ENCODE measurements around the gene JADE2.
"Not testable (repeated sequence)": the region's sequence is repeated elsewhere in the genome, so short reads cannot be mapped to it uniquely, and the experiment has no call there.

JADE2 gene

GRCh38 chr5:134524826-134525682 lies at the start of gene JADE2:
JADE2 (plus strand) TSS chr5:134525670; CDS start chr5:134535858, 10,188 bp downstream.
- DNase-seq (ENCODE audit: low read depth in 1 of 2, low spot score in 1 of 2), result peak; percentile 74 to 78
- TF ChIP-seq JUND (IDR thresholded peaks at IDR 0.05; ENCODE audit: low read depth), result no peak
- in situ Hi-C loops (cut with HindIII; ENCODE audit: low pct_unique_long_range_greater_than_20kb, low sequenced_read_pairs), result no loop called here

DNA sequence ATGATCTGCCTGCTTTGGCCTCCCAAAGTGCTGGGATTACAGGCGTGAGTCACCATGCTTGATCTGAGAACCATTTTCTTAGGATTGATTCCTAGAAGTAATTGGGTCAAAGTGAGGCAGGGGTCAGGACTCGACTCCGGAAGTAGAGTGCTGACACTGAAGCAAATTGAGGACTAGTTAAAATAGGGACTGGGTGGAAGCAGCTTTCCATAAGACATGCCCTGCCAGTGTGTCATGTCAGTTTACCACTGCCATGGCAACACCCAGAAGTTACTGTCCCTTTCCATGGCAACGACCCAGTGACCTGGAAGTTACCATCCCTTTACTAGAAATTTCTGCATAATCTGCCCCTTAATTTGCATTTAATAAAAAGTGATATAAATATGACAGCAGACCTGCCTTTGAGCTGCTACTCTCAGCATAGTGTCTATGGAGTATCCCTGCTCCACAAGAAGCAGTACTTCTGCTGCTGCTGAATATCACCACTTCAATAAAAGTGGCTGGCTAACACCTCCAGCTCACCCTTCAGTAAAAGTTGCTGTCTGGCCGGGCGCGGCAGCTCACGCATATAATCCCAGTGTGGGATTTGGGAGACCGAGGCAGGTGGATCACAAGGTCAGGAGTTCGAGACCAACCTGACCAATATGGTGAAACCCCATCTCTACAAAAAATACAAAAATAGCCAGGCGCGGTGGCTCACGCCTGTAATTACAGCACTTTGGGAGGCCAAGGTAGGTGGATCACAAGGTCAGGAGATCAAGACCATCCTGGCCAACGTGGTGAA lies 47.8 kb upstream of the JADE2 start:
- no peak for TF ChIP-seq JUND (IDR thresholded peaks at IDR 0.05; ENCODE audit: low read depth)
- in situ Hi-C loops (cut with HindIII; ENCODE audit: low pct_unique_long_range_greater_than_20kb, low sequenced_read_pairs), result no loop called here
- DNase-seq (ENCODE audit: low read depth in 1 of 2, low spot score in 1 of 2), result peak in 1 of 2 experiments; percentile 43

DNA sequence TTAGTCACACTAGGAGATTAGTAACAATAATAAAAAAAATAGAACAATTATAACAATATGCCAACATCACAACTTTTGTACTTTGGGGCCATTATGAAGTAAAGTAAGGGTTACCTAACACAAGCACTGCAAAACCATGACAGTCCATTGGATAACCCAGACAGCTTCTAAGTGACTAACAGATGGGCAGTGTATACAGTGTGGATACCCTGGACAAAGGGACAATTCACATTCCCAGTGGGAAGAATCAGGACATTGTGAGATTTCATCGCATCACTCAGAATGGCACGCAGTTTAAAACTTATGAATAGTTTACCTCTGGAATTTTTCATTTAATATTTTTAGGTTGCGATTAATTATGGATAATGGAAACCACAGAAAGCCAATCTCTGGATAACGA lies 45.6 kb upstream of the JADE2 start:
- in situ Hi-C loops (cut with HindIII; ENCODE audit: low pct_unique_long_range_greater_than_20kb, low sequenced_read_pairs), result no loop called here
- DNase-seq (ENCODE audit: low read depth in 1 of 2, low spot score in 1 of 2), result no peak
- no peak for TF ChIP-seq JUND (IDR thresholded peaks at IDR 0.05; ENCODE audit: low read depth)

DNA sequence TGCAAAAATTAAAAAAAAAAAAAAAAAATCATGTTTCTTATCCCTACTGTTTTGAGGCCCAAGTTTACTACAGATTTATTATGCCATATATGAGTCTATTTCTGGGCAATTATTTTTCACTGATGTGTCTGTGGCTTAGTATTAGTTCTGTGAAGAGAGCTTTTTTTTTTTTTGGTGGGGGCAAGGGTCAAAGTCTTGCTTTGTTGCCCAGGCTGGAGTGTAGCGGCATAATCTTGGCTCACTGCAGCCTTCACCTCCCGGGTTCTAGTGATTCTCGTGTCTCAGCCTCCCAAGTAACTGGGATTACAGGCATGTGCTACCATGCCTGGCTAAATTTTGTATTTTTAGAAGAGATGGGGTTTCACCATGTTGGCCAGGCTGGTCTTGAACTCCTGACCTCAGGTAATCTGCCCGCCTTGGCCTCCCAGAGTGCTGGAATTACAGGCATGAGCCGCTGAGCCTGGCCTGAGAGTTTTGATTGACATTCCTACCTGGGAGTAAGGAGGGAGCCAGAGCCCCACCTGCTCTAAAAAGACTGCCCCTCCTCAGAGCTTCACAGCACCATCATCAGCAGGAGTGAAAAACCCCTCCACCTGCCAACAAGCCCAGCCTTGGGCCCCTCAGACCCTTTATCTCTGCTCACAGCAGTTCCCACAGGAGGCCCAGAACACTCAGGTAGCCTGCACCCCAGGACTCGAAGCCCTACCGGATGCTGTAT lies 36.1 kb upstream of the JADE2 start:
- DNase-seq (ENCODE audit: low read depth in 1 of 2, low spot score in 1 of 2), result no peak
- in situ Hi-C loops (cut with HindIII; ENCODE audit: low pct_unique_long_range_greater_than_20kb, low sequenced_read_pairs), result no loop called here
- TF ChIP-seq JUND (IDR thresholded peaks at IDR 0.05; ENCODE audit: low read depth), result no peak

GRCh38 chr5:134490255-134490924 lies 35.1 kb upstream of the JADE2 start:
- DNase-seq (ENCODE audit: low read depth in 1 of 2, low spot score in 1 of 2), result no peak
- no peak for TF ChIP-seq JUND (IDR thresholded peaks at IDR 0.05; ENCODE audit: low read depth)
- in situ Hi-C loops (cut with HindIII; ENCODE audit: low pct_unique_long_range_greater_than_20kb, low sequenced_read_pairs), result no loop called here

DNA sequence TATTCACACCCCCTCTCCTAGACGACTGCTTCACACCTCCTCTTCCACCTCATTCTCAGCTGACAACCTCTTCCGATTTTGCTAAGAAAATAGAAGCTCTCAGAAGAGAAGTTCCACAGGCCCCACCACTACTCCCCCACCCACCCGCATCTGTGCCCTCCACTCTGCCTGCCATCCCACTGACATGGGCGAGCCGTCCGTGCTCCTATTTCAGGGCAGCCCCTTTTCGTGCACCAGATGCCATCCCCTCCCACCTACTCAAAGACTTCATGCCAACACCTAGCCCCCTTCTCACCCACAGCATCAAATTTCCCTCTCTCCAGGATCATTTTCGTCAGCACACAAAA lies 34.6 kb upstream of the JADE2 start:
- no peak for DNase-seq (ENCODE audit: low read depth in 1 of 2, low spot score in 1 of 2)
- TF ChIP-seq JUND (IDR thresholded peaks at IDR 0.05; ENCODE audit: low read depth), result no peak
- in situ Hi-C loops (cut with HindIII; ENCODE audit: low pct_unique_long_range_greater_than_20kb, low sequenced_read_pairs), result no loop called here

- no peak for TF ChIP-seq JUND (IDR thresholded peaks at IDR 0.05; ENCODE audit: low read depth)
- no peak for DNase-seq (ENCODE audit: low read depth in 1 of 2, low spot score in 1 of 2)
- in situ Hi-C loops (cut with HindIII; ENCODE audit: low pct_unique_long_range_greater_than_20kb, low sequenced_read_pairs), result no loop called here
Observed at GRCh38 chr5:134491841-134492442, 33.5 kb upstream of the JADE2 start.

DNA sequence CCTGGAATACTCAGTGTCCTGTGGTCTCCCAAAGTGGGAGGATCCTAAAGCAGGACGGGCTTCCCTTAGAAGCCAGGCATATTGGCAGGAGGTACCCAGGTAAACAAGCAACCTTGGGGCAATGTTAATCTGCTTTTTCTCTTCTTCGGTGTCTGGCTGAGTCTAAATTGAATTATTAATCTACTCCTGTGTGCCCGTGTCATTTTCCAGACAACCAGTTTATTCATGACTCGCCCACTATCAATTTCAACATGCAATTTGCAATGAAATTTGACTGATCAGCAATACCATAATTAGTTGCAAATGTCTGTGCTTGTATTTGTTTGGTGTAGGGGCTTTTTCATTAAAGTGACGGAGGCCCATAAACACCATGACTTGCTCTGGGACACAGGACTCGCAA lies 32.9 kb upstream of the JADE2 start:
- in situ Hi-C loops (cut with HindIII; ENCODE audit: low pct_unique_long_range_greater_than_20kb, low sequenced_read_pairs), result no loop called here
- no peak for DNase-seq (ENCODE audit: low read depth in 1 of 2, low spot score in 1 of 2)
- TF ChIP-seq JUND (IDR thresholded peaks at IDR 0.05; ENCODE audit: low read depth), result no peak

GRCh38 chr5:134493461-134494055 lies 31.9 kb upstream of the JADE2 start:
- DNase-seq (ENCODE audit: low read depth in 1 of 2, low spot score in 1 of 2), result no peak

GRCh38 chr5:134494780-134495179 lies 30.7 kb upstream of the JADE2 start:
- in situ Hi-C loops (cut with HindIII; ENCODE audit: low pct_unique_long_range_greater_than_20kb, low sequenced_read_pairs), result no loop called here
- DNase-seq (ENCODE audit: low read depth in 1 of 2, low spot score in 1 of 2), result no peak
- no peak for TF ChIP-seq JUND (IDR thresholded peaks at IDR 0.05; ENCODE audit: low read depth)

More at GRCh38 chr5:134493461-134494055, 31.9 kb upstream of the JADE2 start:
- in situ Hi-C loops (cut with HindIII; ENCODE audit: low pct_unique_long_range_greater_than_20kb, low sequenced_read_pairs), result no loop called here
- TF ChIP-seq JUND (IDR thresholded peaks at IDR 0.05; ENCODE audit: low read depth), result no peak

GRCh38 chr5:134499905-134500304 lies 25.6 kb upstream of the JADE2 start:
- in situ Hi-C loops (cut with HindIII; ENCODE audit: low pct_unique_long_range_greater_than_20kb, low sequenced_read_pairs); DNase-seq (ENCODE audit: low read depth in 1 of 2, low spot score in 1 of 2): not testable (repeated sequence)

Data from T47D (cell line).